NCI-H2227 treated with DMSO at 0.1 percent for 48 hours (cell line): ENCODE results near the gene COL9A2.

Source experiments
- DNase-seq: peaks from one replicate; lab custom pipeline; 2025; lab: John Stamatoyannopoulos, UW

COL9A2 gene

DNA sequence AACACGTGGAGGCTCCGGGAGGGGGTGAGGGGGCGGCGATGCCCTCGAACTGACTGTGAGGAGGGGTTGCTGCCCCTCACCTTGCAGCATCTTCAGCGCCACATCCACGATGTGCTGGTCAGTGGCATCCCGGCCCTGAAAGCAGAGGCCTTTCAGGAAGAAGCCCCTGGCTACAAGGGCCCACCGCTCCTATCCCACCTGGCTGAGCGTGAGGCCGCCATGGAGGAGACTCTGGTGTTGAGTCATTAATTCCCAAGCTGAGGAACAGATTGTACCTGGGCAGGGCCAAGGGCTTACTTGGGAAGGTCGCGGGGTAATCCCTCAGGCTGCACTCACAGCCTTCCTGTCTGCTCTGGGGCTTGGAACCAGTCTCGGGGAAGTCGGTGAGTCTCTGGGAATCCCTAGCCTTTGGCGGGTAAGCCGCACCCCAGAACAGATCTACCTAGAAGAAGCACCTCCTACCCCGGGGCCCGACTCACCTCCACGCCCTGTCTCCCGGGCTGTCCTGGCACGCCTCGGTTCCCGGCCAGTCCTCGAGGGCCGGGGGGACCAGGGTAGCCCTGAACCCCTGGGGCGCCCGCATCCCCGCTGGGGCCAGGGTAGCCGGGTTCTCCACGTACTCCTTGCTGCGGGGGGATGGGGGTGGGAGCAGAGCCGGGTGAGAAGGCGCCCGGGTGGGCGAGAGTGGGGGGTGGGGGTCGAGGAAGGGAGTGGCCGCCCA lies 13.9 kb downstream of the COL9A2 start:
- no peak for DNase-seq

DNA sequence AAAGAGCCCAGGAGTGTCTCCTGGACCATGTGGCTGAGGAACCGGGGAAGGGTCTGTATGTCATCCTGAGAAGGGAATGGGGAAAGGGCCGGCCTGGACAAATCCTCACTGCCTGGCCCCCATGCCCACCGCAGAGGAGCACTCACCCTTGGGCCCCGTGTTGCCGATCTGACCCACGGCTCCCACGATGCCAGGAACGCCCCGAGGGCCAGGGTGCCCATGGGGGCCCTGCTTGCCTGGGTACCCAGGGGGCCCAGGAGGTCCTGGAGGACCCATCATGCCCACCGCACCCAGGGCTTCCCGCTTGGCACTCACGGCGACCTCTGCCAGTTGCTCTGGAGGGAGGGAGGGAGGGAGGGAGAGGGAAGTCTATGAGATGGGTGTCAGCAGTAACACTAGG lies 14.6 kb downstream of the COL9A2 start:
- no peak for DNase-seq

DNA sequence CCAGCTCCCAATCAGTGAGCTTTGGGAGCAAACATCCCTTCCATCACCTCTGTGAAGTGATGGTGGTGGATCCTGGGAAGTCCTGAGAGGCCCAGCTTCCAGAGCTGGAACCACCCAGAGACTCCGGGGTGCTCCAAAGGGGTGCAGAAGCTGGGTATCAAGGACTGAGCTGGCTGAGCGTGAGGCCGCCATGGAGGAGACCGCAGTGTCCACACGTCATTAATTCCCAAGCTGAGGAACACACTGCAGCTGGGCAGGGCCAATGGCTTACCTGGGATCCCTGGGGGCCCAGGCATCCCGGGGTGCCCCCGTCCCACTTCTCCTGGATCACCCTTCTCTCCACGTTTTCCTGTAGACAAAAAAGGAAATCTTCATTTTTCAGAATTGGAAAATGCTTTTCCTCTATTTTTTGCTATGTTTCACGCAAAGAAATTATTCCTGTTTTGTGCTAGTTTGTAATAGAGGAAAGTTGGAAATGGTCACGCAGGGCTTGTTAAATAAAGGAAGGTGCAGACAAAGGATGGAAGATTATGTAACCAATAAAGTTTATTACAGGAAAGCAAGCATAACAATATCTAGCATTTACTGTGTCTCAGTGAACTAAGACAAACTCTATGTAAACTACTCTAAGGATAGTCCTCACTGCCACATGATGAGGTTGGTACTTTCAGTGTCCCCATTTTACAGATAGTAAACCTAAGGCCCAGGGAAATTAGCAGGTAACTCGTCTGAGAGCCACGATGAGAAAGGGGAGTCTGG lies 15.4 kb downstream of the COL9A2 start:
- DNase-seq, result no peak

DNA sequence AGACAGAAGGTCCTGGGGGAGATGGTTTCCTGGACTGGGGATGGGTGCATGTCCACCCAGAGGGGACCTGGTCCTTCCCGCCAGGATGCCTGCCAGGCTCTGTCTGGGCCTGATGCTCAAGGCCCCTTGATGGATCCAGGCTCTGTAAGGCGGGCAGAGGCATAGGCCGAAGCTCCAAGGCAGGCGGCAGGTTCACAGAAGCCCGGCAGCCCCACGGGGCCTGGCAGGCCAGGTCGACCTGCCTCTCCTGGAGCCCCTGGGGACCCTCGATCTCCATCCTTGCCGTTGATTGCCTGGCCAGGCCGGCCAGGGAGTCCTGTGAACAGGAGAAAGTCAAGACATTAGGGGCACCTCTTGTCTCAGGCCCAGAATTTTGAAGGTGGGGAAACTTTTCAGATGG lies 16.0 kb downstream of the COL9A2 start:
- no peak for DNase-seq

DNA sequence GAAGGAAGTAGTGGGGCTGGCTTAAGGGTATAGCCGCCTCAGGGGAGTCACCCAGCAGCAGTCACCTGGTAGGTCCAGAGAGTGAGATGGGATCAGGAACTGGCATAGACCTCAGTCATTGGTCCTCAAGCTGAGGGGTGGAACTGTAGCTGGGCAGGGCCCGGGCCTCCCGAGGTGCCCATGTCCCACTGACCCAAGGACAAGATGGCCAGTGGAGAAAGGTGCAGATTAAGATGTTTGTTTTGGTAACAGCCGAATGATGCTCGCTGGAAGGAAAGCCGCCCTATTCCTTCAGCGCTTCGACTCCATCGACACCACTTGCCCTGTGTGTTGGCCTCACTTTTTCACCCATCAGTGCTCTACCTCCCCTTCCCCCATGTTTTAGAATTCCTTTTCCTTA lies 16.4 kb downstream of the COL9A2 start:
- DNase-seq, result no peak

DNA sequence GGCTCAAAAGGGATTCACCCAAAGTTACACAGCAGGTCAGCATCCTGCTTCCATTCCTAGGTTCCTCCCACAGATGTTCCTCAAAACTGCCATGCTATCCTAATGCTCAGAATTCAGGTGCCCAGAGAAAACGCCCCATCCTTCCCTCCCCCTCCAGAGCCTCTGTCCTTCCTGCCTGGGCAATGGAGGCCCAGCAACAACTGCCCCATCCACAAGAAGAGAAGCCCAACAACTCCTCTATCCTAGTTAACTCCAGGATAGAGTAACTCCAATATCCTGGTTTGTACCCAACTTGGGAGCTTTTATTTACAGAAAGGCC lies 16.9 kb downstream of the COL9A2 start:
- DNase-seq, result no peak

DNA sequence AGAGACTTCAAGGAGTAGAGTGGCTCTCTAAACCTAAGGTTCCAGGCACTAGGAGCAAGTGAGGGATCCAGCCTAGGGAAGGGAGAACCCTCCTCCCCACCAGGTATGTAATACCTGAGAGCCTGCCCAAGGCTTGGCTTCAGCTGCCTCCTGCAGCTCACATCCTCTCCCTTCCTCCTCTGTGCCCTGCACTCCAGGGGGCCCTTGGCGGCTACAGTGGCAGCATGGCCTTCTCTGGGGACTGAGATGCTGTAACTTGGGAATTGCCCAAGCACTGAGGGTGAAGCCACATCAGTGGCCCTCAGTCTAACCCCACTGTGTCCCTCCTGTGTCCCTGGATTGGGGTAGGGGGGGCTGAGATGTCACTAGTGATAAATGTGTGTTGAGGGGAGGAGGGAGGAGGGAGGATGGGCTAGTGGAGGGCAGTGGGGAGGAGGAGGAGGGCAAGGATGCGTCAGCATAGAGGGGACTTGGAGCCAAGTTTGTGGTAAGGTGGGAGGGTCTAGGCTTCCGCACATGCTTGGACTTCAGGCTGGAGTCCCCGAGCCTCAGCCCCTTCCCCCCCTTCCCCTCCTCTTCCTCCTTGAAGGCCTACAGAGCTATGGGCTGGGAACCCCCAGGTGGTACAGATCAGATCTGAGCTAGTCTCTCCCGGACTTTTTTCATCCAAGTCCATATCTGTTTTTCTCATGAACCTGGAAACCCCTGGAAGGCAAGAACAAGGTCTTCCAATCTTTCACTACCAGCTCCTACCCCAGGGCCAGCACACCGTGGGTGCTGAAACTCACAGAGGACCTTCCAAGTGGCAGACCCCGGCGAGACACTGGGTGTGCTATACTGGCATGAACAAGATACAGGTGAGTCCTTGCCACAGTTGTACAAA lies 17.5 kb downstream of the COL9A2 start:
- DNase-seq, result no peak

DNA sequence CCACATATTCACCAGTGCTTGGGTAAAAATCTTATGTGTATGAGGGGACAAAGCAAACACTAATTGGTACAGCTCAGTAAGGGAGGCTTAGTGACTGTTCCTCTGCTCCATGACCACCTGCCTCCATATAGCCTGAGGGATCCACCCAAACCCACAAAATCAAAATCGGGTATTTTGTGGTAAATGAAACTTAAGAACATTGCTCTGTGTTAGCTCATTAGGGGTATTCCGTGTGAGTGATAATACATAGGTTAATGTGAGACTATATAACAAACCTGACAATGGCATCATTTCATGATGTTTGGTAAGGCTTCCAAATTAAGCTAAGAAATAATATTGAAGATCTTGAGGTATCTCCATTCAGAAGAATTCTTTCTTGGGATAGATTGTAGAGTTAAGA lies 25.8 kb downstream of the COL9A2 start:
- DNase-seq, result no peak

DNA sequence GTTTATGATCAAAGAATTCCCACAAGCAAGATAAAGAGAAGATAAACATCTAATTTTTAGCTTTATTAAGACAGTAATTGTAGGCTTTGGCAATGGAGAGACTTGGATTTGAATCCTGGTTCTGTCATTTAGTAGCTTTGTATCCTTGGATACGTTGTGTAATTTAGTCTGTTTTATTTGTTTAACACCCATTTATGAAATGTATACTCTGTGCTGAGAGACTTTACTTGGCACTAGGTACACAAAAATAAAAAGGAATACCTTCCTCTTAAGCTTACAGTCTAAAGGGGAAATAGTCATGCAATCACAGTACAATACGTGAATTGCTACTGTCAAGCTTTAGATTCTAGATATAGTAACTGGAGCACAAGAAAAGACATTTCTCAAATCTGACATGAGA lies 35.2 kb downstream of the COL9A2 start:
- DNase-seq, result no peak

DNA sequence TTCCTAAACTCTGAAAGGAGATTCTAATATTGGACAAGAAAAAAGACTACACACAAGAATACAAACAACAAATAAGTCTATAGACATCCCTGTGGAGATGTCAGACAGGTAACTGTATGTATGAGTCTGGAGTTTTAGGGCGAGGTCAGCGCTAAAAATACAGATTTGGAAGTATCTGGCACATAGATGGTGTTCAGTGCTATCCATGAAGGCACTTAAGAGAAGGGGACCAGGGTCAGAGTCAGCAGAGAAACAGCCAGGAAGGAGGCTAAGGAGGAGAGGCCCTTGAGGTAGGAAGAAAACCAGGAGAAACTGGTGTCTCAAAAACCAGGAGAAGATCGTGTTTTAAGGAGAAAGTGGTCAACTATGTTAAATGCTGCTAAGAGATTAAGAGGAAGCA lies 41.0 kb downstream of the COL9A2 start:
- no peak for DNase-seq

DNA sequence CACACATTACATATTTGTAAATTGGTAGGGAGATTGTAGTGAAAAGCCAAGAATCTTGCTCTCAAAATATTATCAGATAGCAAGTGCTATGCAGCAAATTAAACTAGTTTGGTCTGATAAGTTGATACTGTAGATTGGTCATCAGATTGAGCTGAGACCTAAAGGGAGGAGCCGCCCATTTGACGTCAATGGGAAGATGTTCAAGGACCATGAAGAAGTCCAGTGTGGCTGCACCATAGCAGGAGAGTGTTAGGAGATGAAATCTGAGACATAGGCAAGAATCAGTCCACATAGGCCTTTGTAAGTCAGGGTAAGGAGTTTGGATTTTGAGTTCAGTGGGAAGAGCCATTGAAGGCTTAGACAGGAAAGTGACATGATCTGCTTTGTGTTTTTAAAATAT lies 42.8 kb downstream of the COL9A2 start:
- no peak for DNase-seq

DNA sequence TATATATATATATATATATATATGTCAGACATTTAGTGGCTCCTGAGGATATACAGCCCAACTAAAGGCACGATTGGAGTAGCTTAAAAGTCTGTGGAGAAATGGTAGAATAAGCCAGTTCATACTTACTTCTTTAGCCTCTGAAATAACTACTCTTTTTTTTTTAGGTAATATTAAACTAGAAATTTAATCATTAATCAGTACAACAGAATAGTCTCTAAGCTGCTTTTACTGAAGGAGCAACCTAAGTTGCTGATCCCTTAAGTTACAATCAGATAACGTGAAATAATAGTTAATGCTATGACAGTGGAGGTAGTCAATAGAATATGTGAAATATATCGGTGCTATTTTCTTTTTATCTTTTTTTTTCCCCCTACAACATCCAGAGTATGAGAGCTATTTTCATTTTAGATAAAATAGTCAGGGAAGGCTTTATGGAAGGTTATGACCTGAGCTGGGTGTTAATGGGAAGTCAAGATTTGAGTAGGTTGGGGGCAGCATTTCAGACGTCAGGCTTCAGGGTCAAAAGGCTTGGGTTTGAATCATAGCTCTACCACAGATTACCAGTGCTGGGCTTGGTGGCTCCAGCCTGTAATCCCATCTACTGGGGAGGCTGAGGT lies 43.4 kb downstream of the COL9A2 start:
- no peak for DNase-seq

DNA sequence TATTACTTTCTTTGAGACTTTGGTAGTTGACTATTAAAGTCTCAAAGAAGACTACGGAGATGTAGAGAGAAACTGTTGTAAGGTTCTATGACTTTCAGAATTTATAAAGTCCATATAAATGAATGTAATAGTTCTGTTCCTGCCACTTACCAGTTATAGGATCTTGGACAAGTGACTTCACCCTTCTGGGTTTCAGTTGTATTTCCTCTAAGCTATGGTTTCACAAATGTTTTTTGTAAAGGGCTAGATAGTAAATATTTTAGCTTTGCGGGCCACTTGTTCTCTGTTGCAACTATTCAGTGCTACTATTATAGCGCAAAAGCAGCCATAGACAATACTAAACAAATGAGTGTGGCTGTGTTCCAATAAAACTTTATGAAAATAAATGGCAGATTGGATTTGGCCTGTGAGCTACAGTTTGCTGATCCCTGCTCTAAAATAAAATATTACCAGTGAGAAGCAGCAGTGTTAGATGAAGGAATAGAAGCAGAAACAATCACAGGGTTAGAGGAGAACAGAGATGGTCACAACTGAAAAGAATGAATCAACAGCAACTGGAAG lies 44.4 kb downstream of the COL9A2 start:
- DNase-seq, result no peak

DNA sequence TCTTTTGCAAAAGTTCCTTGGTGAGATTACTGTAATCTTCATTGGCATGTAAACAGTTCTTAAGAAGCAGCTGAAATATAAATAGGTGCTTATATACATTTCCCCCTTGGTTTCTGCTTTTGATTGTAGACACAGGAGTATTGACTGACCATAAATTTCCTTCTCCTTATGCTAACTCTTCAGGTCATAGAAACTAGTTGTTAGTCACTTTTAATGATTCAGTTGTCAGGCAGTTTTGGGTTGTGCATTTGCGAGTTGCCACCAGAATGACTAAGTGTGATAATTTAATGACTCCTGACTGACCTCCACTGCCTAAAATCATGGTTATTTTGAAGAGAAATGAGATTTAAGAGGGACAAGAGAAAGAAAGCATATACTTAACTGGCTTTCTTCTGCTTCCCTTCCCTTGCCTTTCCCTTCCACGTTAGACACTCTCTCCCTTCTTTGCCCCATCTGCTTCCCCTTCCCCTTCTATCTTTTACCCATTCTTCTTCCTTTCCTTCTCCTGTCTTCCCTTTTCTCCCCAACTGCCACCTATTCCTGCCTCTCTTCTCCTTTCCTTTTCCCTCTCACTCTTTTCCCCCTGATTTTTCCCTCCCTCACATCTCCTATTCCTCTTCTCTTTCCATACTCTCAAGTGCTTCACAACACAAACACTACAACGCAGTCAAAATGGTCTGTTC lies 46.8 kb downstream of the COL9A2 start:
- DNase-seq, result peak; percentile 17

DNA sequence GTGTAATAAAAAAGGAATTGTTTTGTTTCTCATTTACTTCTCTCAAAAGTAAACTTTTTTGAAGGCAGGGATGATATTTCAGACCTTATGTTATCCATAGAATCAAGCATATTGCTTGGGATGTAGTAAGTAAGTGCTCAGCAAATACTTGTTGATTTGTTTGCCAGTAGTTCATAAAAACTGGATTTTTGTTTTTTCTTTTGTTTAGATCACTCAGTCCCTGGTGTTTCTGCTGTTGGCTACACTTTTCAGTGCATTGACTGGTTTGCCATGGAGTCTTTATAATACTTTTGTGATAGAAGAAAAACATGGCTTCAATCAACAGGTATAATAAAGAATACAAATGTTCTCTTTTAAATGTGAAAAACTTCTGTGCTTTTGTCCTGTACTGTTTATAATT lies 48.9 kb downstream of the COL9A2 start:
- DNase-seq, result no peak

DNA sequence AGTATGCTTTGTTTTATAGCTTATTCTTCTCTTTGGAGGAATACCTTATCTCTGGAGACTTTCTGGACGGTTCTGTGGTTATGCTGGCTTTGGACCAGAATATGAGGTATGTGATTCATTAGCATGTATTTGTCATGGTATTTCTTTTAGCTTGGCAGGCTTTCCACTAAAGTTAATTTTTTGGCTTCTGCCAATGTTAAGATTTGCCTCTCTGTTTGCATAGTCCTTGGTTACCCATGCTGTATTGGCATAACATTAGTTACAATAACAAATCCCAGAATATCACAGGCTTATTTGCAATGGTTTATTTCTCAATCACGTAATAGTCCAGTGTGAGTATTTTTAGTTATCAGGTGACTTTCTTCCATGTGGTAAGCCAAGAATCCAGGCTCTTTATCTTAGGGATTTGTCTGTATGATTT lies 49.3 kb downstream of the COL9A2 start:
- DNase-seq, result no peak

DNA sequence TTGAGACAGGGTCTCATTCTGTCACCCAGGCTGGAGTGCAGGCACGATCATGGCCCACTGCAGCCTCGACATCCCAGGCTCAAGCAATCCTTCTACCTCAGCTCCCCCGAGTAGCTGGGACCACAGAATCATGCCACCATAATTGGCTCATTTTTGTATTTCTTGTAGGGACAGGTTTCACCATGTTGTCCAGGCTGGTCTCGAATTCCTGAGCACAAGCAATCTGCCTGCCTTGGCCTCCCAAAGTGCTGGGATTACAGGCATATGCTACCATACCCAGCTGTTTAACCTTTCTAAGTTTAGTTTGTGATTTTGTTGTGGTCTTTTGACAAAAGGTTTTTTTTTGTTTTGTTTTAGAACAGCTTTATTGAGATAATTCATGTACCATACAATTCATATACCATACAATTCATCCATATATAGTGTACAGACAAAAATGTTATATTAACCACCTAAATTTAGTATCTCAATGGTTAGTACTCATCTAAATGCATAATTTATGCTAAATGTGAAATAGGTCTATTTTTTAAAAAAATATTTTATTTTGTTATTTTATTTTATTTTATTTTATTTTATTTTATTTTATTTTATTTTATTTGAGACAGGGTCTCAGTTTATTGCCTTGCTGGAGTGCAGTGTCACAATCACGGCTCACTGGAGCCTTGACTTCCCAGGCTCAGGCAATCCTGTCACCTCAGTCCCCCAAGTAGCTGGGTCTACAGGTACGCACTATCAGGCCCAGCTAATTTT lies 50.1 kb downstream of the COL9A2 start:
- no peak for DNase-seq

DNA sequence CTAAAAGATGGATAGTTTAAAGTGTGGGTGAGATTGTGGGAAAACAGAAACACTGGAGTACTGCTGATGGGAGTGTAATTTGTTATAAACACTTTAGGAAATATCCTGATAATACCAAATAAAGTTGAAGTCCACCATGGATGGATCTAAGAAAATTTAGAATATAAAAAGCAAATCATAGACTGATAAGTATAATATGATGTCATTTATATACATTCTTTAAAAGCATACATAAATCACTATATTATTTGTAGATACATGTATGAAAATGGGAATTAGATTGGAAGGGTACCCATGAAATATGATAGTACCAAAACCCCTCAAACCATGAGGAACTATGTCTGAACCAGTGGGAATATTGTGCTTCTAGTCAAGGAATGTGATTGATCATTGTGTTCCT lies 51.2 kb downstream of the COL9A2 start:
- no peak for DNase-seq

DNA sequence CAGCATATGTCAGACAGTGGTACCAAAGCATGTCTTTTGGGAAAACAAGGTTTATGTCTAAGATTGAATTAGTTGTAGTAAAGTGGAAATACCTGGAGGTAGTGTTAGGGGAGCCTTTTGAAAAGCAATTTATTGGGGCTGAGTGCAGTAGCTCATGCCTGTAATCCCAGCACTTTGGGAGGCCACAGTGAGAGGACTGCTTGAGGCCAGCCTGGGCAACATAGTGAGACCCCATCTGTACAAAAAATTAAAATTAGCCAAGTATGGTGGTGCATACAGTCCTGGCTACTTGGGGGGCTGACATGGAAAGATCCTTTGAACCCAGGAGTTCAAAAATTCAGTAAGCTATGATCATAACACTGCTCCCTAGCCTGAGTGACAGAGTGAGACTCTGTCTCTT lies 51.8 kb downstream of the COL9A2 start:
- no peak for DNase-seq

DNA sequence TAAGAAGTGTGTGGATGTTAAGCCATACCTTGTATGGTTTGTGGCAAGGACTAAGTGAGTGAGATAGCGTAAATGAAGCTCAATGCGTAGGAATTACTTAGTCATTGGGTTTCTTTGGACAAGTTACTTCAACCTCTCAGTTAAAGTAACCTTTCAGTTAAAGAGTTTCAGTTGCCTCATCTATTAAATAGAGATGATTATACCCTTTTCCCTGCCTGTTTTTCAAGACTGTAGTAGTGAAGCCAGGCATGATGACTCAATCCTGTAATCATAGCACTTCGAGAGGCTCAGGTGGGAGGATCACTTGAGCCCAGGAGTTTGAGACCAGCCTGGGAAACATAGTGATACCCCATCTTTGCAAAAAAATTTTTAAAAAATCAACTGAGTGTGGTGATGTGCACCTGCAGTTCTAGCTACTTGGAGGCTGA lies 52.7 kb downstream of the COL9A2 start:
- peak; percentile 60 for DNase-seq

DNA sequence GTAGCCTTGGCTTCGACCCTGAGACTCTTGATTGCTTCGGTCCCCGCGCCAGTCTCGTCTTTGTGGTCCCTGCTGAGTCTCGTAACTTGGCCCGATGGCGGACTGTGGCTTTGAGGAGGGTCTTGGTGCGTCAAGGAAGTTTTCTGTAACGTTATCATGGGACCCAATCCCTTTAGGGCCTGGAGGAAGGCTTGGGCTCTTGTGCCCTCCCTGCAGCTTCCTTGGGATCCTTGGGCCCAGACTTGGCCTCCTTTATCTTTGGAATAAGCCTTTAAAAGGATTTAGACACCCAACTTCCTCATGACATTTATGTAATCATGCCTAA lies 58.7 kb downstream of the COL9A2 start:
- DNase-seq, result no peak
